CD14-positive monocyte (primary cell): ENCODE results near the gene KLF6. TPM values are rescaled to one million over a fixed set of nuclear protein-coding genes. Genes with fewer than 3 reads are reported as not detected.

Source experiments
- DNase-seq, 3 donors: peaks; one replicate each; pipeline ENCODE4 v3.0.0-alpha.2; 2011 to 2022
- H2AFZ ChIP-seq: 2 replicates; pipeline ENCODE4 v1.6.0; 2012; ENCODE audit warnings: mild to moderate bottlenecking, low read depth, low read length, inconsistent platforms; ENCODE audit not compliant: insufficient read depth, poor library complexity, severe bottlenecking
- H3K27ac ChIP-seq, 2 donors: 1 replicate in 1 of 2; 2 replicates in 1 of 2; pipeline ENCODE4 v1.5.1; 2012 to 2013; ENCODE audit warnings: low read length in 2 of 2, control low read depth in 1 of 2, inconsistent platforms in 1 of 2, low read depth in 1 of 2, mild to moderate bottlenecking in 1 of 2
- H3K27me3 ChIP-seq, 2 donors: one replicate each; pipeline versions ENCODE4 v1.6.0 to v1.6.1; 2011 to 2013; ENCODE audit warnings: low read length in 2 of 2; ENCODE audit not compliant: control insufficient read depth in 2 of 2, insufficient read depth in 2 of 2
- H3K36me3 ChIP-seq, 2 donors: replicated peaks in 1 of 2; 1 replicate in 1 of 2; 2 replicates in 1 of 2; pipeline versions ENCODE4 v1.5.1 to v1.6.1; 2012 to 2013; ENCODE audit warnings: low read length in 2 of 2, control low read depth in 1 of 2, inconsistent platforms in 1 of 2, mild to moderate bottlenecking in 1 of 2; ENCODE audit not compliant: insufficient read depth in 2 of 2, control insufficient read depth in 1 of 2
- H3K4me1 ChIP-seq, 2 donors: 1 replicate in 1 of 2; 2 replicates in 1 of 2; pipeline versions ENCODE4 v1.5.1 to v1.6.1; 2012 to 2013; ENCODE audit warnings: low read length in 2 of 2, control low read depth in 1 of 2, inconsistent platforms in 1 of 2, mild to moderate bottlenecking in 1 of 2, moderate library complexity in 1 of 2; ENCODE audit not compliant: insufficient read depth in 2 of 2, control insufficient read depth in 1 of 2
- H3K4me2 ChIP-seq: replicated peaks from 2 replicates; pipeline ENCODE3; 2012; ENCODE audit warnings: low read length, moderate library complexity, mild to moderate bottlenecking; ENCODE audit not compliant: poor library complexity, severe bottlenecking; ENCODE audit errors: extremely low read depth
- H3K4me3 ChIP-seq, 3 experiments: fragments of 200-600 bp in 1 of 3; sonication (generic) in 1 of 3; replicated peaks in 1 of 3; 1 replicate in 2 of 3; 2 replicates in 1 of 3; pipeline ENCODE4 v1.5.1; 2011 to 2013; ENCODE audit warnings: low read length in 3 of 3, mild to moderate bottlenecking in 3 of 3, control low read depth in 2 of 3, low read depth in 2 of 3, inconsistent platforms in 1 of 3, moderate library complexity in 1 of 3
- H3K79me2 ChIP-seq: 2 replicates; pipeline ENCODE4 v1.6.0; 2012; ENCODE audit warnings: mild to moderate bottlenecking, control low read depth, inconsistent platforms, low read length, moderate library complexity; ENCODE audit not compliant: insufficient read depth
- H3K9ac ChIP-seq: 2 replicates; pipeline ENCODE4 v1.6.0; 2017; ENCODE audit warnings: low read length, mild to moderate bottlenecking; ENCODE audit not compliant: insufficient read depth, poor library complexity, severe bottlenecking
- H3K9me3 ChIP-seq, 2 donors: replicated peaks in 1 of 2; 1 replicate in 1 of 2; 2 replicates in 1 of 2; pipeline versions ENCODE4 v1.5.1 to v1.6.1; 2012 to 2013; ENCODE audit warnings: low read length in 2 of 2, control low read depth in 1 of 2; ENCODE audit not compliant: control insufficient read depth in 1 of 2, insufficient read depth in 1 of 2
- H4K20me1 ChIP-seq: 2 replicates; pipeline ENCODE4 v1.6.0; 2012; ENCODE audit warnings: mild to moderate bottlenecking, low read length, control low read depth, moderate library complexity; ENCODE audit not compliant: insufficient read depth
- H3K27ac Mint-ChIP-seq, 7 donors: one replicate each; pipeline ENCODE4 v1.8.0; 2020; ENCODE audit warnings: mild to moderate bottlenecking in 7 of 7, mixed read lengths in 7 of 7, moderate library complexity in 6 of 7, inconsistent platforms in 2 of 7
- H3K27me3 Mint-ChIP-seq, 3 donors: one replicate each; pipeline ENCODE4 v1.8.0; 2021 to 2022; ENCODE audit warnings: low read depth in 3 of 3, mild to moderate bottlenecking in 3 of 3, mixed read lengths in 3 of 3, moderate library complexity in 3 of 3, inconsistent platforms in 1 of 3
- H3K36me3 Mint-ChIP-seq, 2 donors: one replicate each; pipeline ENCODE4 v1.8.0; 2020; ENCODE audit warnings: mixed read lengths in 2 of 2, inconsistent platforms in 1 of 2, mild to moderate bottlenecking in 1 of 2
- H3K4me1 Mint-ChIP-seq: one replicate; pipeline ENCODE4 v1.8.0; 2020; ENCODE audit warnings: mild to moderate bottlenecking, mixed read lengths
- H3K4me3 Mint-ChIP-seq, 2 donors: one replicate each; pipeline ENCODE4 v1.8.0; 2020; ENCODE audit warnings: mild to moderate bottlenecking in 2 of 2, mixed read lengths in 2 of 2, moderate library complexity in 1 of 2
- H3K9me3 Mint-ChIP-seq, 7 donors: one replicate each; pipeline ENCODE4 v1.8.0; 2020 to 2022; ENCODE audit warnings: mixed read lengths in 7 of 7, mild to moderate bottlenecking in 6 of 7, moderate library complexity in 6 of 7, inconsistent platforms in 2 of 7
- WGBS: methylation state at CpG from one replicate; pipeline ENCODE4 v1.1.5; 2013; ENCODE audit warnings: missing lambda C conversion rate; ENCODE audit not compliant: insufficient coverage; 5-methylcytosine and 5-hydroxymethylcytosine counted together
- intact Hi-C, 2 donors: fragments of 100-400 bp; cut with micrococcal nuclease; formaldehyde crosslinking; loops; one replicate each; pipeline versions ENCODE4 v1.15.0 to v1.15.1; 2023
- polyA plus RNA-seq, 3 donors: library from polyadenylated mRNA; depleted of rRNA in 1 of 3; unstranded in 2 of 3; stranded (reverse) in 1 of 3; fragments of 300-500 nt in 2 of 3; fragments of >200 nt in 1 of 3; fragmentation: Illumina TruSeq in 2 of 3; gene quantifications; 1 replicate in 2 of 3; 2 replicates in 1 of 3; pipeline ENCODE4 v1.2.3, GENCODE V29; 2012 to 2021
- TF ChIP-seq, protein P1 (sequence below): fragments of 200-600 bp; IDR thresholded peaks from one replicate; pipeline ENCODE4 v1.8.0; 2022; ENCODE audit warnings: antibody characterized with exemption, mild to moderate bottlenecking

Gene KLF6
- polyA plus RNA-seq, 3 donors: 436 to 510 (median 499) TPM

DNA sequence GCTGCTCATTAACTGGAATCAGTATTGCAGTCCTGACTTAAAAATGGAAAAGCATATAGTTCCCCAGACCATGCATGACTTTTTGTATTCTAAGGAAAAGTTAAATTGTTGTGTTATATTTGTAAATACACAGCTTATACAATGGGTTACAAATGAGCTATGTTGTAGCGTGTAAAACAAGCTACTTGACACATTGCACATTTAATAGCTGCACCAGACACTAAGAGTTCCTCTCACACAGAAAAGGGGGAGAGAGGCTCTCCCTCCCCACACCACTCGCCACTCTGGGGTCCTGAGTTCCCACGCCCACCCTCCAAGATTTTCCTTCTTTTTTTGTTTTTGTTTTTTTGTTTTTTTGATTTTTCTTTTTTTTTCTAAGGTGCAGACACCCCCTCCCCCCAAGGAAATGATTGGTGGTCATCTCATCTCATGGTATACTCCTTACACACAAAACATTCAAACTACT, 6.3 kb downstream of the KLF6 start:
- Histone ChIP-seq H3K4me3 (peak overlapping the region in 1 of 3 experiments; percentile 95), H4K20me1 (peaks cover 92% of the 10 kb centered on the region), H3K4me1 (peaks cover 72 to 76% of the 10 kb centered on the region in 2 donors), H3K9me3 (no peaks in the 10 kb centered on the region), H3K27ac (peak overlapping the region; percentile 18 to 100), H3K27me3 (no peaks in the 10 kb centered on the region), H3K4me2 (peak overlapping the region; percentile 90), H3K79me2 (peaks cover 75% of the 10 kb centered on the region), H3K9ac (no peak overlapping the region), H3K36me3 (peaks cover 73 to 87% of the 10 kb centered on the region in 2 donors), H2AFZ (no peak overlapping the region)
- Mint-ChIP-seq H3K4me3 (peak overlapping the region; percentile 57 to 62), H3K4me1 (peaks cover 70% of the 10 kb centered on the region), H3K9me3 (peaks cover 0 to 8% (median 1%) of the 10 kb centered on the region in 7 donors), H3K36me3 (peaks cover 88 to 100% of the 10 kb centered on the region in 2 donors), H3K27me3 (peaks cover 0 to 4% (median 3%) of the 10 kb centered on the region in 3 donors), H3K27ac (peak overlapping the region; percentile 43 to 99 (median 86))
- no CpG with 5 or more reads among the region's 3 CpGs for WGBS
- DNase-seq: no peak
- TF ChIP-seq, protein P1, sequence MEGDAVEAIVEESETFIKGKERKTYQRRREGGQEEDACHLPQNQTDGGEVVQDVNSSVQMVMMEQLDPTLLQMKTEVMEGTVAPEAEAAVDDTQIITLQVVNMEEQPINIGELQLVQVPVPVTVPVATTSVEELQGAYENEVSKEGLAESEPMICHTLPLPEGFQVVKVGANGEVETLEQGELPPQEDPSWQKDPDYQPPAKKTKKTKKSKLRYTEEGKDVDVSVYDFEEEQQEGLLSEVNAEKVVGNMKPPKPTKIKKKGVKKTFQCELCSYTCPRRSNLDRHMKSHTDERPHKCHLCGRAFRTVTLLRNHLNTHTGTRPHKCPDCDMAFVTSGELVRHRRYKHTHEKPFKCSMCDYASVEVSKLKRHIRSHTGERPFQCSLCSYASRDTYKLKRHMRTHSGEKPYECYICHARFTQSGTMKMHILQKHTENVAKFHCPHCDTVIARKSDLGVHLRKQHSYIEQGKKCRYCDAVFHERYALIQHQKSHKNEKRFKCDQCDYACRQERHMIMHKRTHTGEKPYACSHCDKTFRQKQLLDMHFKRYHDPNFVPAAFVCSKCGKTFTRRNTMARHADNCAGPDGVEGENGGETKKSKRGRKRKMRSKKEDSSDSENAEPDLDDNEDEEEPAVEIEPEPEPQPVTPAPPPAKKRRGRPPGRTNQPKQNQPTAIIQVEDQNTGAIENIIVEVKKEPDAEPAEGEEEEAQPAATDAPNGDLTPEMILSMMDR: no peak
- intact Hi-C loops: loop anchor here in 1 of 2 donors (5.0 kb wide), 2 partner anchors 56 to 311 kb away; no protein-coding TSS in a partner anchor

- Histone ChIP-seq H3K9me3 (no peaks in the 10 kb centered on the region), H4K20me1 (peaks cover 86% of the 10 kb centered on the region), H3K4me3 (peak overlapping the region in 1 of 3 experiments; percentile 95), H3K36me3 (peaks cover 73 to 88% of the 10 kb centered on the region in 2 donors), H3K9ac (no peak overlapping the region), H2AFZ (no peak overlapping the region), H3K27me3 (no peaks in the 10 kb centered on the region), H3K79me2 (peaks cover 69% of the 10 kb centered on the region), H3K27ac (peak overlapping the region; percentile 8 to 100), H3K4me2 (peak overlapping the region; percentile 90), H3K4me1 (peaks cover 72 to 76% of the 10 kb centered on the region in 2 donors)
- Mint-ChIP-seq H3K4me3 (peak overlapping the region; percentile 7 to 62), H3K9me3 (peaks cover 0 to 2% (median 0%) of the 10 kb centered on the region in 7 donors), H3K27me3 (peaks cover 0 to 3% (median 1%) of the 10 kb centered on the region in 3 donors), H3K4me1 (peaks cover 70% of the 10 kb centered on the region), H3K27ac (peak overlapping the region; percentile 0 to 99 (median 84)), H3K36me3 (peaks cover 85 to 94% of the 10 kb centered on the region in 2 donors)
- 83% methylated on average over 5 of the region's 7 CpGs for WGBS
- DNase-seq: no peak
- TF ChIP-seq, protein P1: no peak
- intact Hi-C loops: loop anchor here in 1 of 2 donors (5.0 kb wide), 2 partner anchors 56 to 311 kb away; no protein-coding TSS in a partner anchor
Measured at GRCh38 chr10:3777981-3778691, 6.9 kb downstream of the KLF6 start.
